Testis (tissue), 2 donors: ENCODE data around the gene STAP1.

ENCODE experiments used
- CTCF ChIP-seq, 3 experiments: fragments of 450-650 bp in 2 of 3; fragments of 200-600 bp in 1 of 3; sonication (generic) in 1 of 3; IDR thresholded peaks; one replicate each; pipeline ENCODE4 v1.5.1; 2016 to 2019; ENCODE audit warnings: antibody characterized with exemption in 3 of 3, mild to moderate bottlenecking in 2 of 3, moderate library complexity in 1 of 3
- POLR2A ChIP-seq: fragments of 450-650 bp; IDR thresholded peaks from one replicate; pipeline ENCODE4 v1.6.1; 2017; ENCODE audit warnings: antibody characterized with exemption, mild to moderate bottlenecking, moderate library complexity

- no peak for TF ChIP-seq CTCF (IDR thresholded peaks at IDR 0.05)
- no peak for TF ChIP-seq POLR2A
Measured at GRCh38 chr4:67575232-67576058, 16.9 kb downstream of the STAP1 start.
